ENCODE measurements around the gene HAP1.
A peak's percentile ranks its signal among the peaks of the same experiment; 100 is the strongest.
"Not testable (repeated sequence)": the region's sequence is repeated elsewhere in the genome, so short reads cannot be mapped to it uniquely, and the experiment has no call there.

HAP1 gene

DNA sequence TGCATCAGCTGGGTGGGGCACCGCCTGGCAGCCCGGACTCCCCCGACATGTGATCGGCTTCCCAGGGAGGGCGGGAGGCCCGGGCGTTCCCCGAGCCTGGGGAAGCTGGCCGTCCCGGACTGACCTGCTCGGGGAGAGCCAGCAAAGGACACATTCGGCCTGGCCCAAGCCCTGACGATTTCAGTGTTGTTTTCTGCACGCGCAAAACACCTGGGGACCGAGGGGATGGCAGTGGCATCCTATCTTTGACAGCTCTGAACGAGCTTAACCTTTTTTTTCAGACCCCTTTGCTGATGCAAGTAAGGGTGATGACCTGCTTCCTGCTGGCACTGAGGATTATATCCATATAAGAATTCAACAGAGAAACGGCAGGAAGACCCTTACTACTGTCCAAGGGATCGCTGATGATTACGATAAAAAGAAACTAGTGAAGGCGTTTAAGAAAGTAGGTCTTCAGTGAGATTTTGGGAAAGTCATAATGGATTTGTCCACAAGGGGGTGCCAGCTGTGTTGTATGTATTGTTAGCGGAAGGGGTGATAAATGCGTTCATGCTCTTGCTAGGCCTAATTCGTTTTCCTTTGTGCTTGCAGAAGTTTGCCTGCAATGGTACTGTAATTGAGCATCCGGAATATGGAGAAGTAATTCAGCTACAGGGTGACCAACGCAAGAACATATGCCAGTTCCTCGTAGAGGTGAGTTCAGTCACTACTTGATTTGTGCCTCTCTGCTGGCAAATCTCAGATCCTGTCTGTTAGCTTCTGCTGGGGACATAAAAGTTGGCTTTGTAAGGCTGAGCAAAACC lies 44.7 kb downstream of the HAP1 start:
- peak; percentile 52 for DNase-seq

DNA sequence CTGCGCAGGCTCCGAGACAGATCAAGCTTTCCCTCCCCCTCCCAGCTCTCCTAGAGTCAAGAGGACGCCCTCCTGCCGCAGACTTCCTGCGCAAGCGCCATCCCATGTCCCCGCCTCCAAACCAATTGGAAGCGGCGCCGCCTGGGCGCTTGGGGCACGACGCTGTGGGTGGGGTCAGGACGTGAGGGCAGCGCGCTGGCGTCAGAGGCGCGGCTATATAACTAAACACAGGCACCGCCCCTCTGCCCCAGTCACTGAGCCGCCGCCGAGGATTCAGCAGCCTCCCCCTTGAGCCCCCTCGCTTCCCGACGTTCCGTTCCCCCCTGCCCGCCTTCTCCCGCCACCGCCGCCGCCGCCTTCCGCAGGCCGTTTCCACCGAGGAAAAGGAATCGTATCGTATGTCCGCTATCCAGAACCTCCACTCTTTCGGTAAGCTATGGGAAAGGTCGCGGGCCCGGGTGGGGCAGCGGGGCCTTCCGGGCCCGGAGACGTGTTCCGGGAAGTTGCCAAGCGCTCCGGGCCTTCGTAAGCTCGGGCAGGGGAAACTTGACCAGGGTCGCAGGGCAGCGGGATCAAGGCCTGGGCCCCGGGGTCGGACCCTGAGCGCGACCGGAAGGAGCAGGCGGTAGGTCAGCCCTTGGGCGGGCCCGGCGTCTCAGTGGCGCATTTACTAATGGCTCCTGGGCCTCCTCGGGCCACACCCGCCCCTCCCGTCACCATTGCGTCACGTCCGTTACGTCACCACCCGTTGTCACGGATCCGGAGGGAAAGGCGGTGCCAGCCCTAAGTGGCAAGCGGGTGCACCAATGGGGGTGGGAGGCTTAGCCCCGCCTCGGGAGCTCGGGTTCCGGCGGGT lies 45.6 kb downstream of the HAP1 start, which contains the start of gene EIF1:
EIF1 (plus strand) TSS at position 245 of the 856 bp plus-strand sequence; CDS start at position 399, 154 bp downstream.
- DNase-seq = peak; percentile 100

GRCh38 chr17:41687828-41688640 lies 46.4 kb downstream of the HAP1 start:
- DNase-seq = peak; percentile 56

DNA sequence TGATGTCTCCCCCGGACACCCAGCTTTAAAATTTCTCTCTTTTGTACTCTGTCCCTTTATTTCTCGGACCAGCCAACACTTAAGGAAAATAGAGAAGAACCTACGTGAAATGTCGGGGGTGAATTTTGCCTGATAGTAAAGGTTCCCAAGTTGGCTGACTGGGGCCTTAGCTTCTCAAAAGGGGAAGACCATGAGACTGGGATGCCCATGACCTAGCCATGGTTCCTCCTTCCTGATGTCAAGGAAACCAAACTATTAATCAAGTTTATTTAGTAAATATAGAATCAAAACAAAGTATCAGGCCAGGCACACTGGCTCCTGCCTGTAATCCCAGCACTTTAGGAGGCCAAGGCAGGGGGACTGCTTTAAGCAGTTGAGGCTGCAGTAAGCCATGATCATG lies 48.2 kb downstream of the HAP1 start:
- DNase-seq = no peak

GRCh38 chr17:41685753-41686152 lies 48.7 kb downstream of the HAP1 start:
- DNase-seq = not testable (repeated sequence)

GRCh38 chr17:41684035-41684434 lies 50.4 kb downstream of the HAP1 start:
- DNase-seq = no peak

- no peak for DNase-seq
Observed at GRCh38 chr17:41683441-41684007, 50.9 kb downstream of the HAP1 start.

- DNase-seq = no peak
Observed at GRCh38 chr17:41682631-41683030, 51.8 kb downstream of the HAP1 start.

GRCh38 chr17:41681776-41682175 lies 52.7 kb downstream of the HAP1 start:
- DNase-seq = no peak

DNA sequence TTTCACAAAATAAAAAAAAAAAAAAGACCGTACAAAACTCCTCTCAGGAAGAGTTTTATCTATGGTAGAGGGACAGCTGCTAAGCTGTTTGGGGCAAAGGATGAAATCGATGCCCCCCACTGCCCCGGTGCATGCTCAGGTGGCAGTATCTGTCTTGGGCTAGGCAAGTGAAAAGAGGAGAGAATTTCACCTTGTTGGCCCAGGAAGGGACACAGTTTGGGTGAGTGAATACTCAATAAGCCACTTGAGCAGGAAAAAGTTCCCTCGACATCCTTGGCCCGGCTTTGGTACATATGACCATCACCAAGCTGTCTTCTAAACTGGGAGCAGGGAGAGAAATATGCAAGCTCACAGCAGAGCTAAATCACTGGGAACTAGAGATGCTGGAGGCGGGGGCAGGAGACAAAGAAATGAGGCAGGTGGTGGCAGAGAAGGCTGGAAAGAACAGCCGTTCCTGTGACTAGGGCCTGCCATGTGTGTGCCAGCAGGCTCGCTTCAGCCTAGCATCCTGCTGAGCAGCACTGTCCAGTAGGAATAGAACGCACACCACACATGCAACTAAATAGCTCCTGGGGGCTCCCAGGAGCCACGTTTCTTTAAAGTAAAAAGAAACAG lies 53.9 kb downstream of the HAP1 start:
- no peak for DNase-seq

- no peak for DNase-seq
Observed at GRCh38 chr17:41679740-41680425, 54.6 kb downstream of the HAP1 start.

GRCh38 chr17:41678907-41679739 lies 55.3 kb downstream of the HAP1 start:
- DNase-seq = no peak

- DNase-seq = no peak
Observed at GRCh38 chr17:41678411-41678906, 56.0 kb downstream of the HAP1 start.

- DNase-seq = no peak
Observed at GRCh38 chr17:41676058-41676419, 58.4 kb downstream of the HAP1 start.

DNA sequence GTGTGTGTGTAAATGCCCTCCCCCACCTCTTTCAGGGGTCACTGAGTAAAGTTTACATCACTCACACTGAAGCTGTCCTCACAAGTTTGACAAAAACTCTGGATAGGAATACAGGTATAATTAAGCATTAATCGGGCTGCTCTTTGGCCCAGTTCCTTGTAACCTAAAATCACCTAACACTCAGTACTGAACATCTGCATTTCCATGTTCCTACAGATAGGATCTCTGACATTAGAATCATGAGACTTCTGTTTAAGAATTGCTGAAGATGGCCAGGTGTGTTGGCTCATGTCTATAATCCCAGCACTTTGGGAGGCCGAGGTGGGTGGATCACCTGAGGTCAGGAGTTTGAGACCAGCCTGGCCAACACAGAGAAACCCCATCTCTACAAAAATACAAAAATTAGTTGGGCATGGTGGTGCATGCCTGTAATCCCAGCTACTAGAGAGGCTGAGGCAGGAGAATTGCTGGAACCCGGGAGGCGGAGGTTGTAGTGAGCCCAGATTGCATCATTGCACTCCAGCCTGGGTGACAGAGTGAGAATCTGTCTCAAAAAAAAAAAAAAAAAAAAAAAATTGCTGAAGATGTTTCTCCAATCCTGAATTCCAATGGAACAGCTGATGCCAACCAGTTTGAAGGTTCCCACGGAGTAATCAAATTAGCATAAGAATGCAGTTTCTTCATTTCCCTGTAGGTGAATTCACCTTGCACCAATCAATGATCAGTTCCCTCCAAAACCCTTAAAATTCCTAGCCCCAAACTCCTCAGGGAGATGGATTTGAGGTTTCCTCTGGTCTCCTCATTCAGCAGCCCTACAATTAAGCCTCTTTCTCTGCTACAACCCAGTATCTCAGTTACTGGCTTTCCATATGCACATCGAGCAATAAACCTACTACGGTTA lies 59.0 kb downstream of the HAP1 start:
- DNase-seq = not testable (repeated sequence)

All from femur (tissue), 1 donor.